Measurements from ENCODE around the gene LINGO4. TPM values are rescaled to one million over a fixed set of nuclear protein-coding genes. Genes with fewer than 3 reads are reported as not detected.

The LINGO4 gene
- total RNA-seq, 1 donor, result not detected

DNA sequence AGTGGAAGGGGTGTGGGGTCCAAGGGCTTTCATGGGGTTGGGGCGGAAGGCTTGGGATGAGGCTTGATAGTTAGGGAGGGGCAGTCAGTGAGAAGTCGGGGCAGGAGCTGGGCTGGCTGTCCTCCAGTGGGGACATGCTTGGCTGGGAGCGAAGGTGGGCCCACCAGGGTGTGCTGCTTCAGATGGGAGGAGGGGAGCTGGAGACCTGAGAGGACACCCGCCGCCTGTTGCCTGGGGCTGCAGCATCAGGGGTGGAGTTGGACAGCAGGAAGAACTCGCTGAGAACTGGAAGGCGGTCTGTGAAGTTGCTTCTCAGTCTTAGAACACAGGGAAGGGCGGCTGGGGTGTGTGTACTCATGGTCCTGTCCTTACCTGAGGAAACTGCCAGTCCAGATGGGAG is 46.7 kb upstream of the LINGO4 start:
- Histone ChIP-seq H2AFZ (ENCODE audit: low read length) (no peak overlapping the region), H3K4me3 (ENCODE audit: insufficient read depth, low read length) (no peak overlapping the region), H3K79me2 (ENCODE audit: insufficient read depth, low read length) (no peaks in the 10 kb centered on the region), H4K20me1 (ENCODE audit: insufficient read depth, low read length) (no peaks in the 10 kb centered on the region), H3K4me1 (ENCODE audit: insufficient read depth, low read length) (no peaks in the 10 kb centered on the region), H3K9me3 (ENCODE audit: low read depth, low read length) (no peaks in the 10 kb centered on the region), H3K36me3 (ENCODE audit: insufficient read depth, low read length) (no peaks in the 10 kb centered on the region), H3K27ac (ENCODE audit: low read depth, low read length) (no peak overlapping the region), H3K4me2 (ENCODE audit: insufficient read depth, low read length) (no peak overlapping the region), H3K27me3 (ENCODE audit: insufficient read depth, low read length) (peaks cover 44% of the 10 kb centered on the region)
- TF ChIP-seq, protein P1, sequence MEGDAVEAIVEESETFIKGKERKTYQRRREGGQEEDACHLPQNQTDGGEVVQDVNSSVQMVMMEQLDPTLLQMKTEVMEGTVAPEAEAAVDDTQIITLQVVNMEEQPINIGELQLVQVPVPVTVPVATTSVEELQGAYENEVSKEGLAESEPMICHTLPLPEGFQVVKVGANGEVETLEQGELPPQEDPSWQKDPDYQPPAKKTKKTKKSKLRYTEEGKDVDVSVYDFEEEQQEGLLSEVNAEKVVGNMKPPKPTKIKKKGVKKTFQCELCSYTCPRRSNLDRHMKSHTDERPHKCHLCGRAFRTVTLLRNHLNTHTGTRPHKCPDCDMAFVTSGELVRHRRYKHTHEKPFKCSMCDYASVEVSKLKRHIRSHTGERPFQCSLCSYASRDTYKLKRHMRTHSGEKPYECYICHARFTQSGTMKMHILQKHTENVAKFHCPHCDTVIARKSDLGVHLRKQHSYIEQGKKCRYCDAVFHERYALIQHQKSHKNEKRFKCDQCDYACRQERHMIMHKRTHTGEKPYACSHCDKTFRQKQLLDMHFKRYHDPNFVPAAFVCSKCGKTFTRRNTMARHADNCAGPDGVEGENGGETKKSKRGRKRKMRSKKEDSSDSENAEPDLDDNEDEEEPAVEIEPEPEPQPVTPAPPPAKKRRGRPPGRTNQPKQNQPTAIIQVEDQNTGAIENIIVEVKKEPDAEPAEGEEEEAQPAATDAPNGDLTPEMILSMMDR (IDR thresholded peaks at IDR 0.05; ENCODE audit: extremely low read depth, low read depth, low read length), result no peak
- peak; percentile 38 for DNase-seq (ENCODE audit: insufficient read length, low spot score, missing footprints)

- Histone ChIP-seq H2AFZ (ENCODE audit: low read length) (no peak overlapping the region), H3K36me3 (ENCODE audit: insufficient read depth, low read length) (no peaks in the 10 kb centered on the region), H3K4me1 (ENCODE audit: insufficient read depth, low read length) (peaks cover 9% of the 10 kb centered on the region), H3K4me3 (ENCODE audit: insufficient read depth, low read length) (no peak overlapping the region), H3K79me2 (ENCODE audit: insufficient read depth, low read length) (no peaks in the 10 kb centered on the region), H3K27ac (ENCODE audit: low read depth, low read length) (no peak overlapping the region), H3K9me3 (ENCODE audit: low read depth, low read length) (no peaks in the 10 kb centered on the region), H4K20me1 (ENCODE audit: insufficient read depth, low read length) (no peaks in the 10 kb centered on the region), H3K4me2 (ENCODE audit: insufficient read depth, low read length) (no peak overlapping the region), H3K27me3 (ENCODE audit: insufficient read depth, low read length) (peaks cover 44% of the 10 kb centered on the region)
- TF ChIP-seq, protein P1 (IDR thresholded peaks at IDR 0.05; ENCODE audit: extremely low read depth, low read depth, low read length), result no peak
- peak; percentile 34 for DNase-seq (ENCODE audit: insufficient read length, low spot score, missing footprints)
These were observed 44.7 kb upstream of the LINGO4 start for GRCh38 chr1:151849871-151850270.

DNA sequence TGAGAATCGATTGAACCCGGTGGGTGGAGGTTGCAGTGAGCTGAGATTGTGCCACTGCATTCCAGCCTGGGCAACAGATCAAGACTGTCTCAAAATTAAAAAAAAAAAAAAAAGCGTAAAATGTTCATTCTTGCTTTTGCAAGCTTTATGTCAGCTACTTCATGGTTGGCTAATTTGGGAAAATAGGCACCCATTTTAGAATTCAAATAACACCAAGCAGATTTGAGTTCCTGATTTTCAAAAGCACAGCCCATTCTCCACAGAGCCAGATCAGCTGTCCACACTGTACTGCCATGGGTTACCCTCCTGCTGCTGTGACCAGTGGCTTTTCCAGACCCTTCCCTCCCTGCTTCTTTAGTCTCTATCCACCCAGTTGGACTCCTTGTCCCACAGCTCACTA is 43.9 kb upstream of the LINGO4 start:
- DNase-seq (ENCODE audit: insufficient read length, low spot score, missing footprints), result no peak

DNA sequence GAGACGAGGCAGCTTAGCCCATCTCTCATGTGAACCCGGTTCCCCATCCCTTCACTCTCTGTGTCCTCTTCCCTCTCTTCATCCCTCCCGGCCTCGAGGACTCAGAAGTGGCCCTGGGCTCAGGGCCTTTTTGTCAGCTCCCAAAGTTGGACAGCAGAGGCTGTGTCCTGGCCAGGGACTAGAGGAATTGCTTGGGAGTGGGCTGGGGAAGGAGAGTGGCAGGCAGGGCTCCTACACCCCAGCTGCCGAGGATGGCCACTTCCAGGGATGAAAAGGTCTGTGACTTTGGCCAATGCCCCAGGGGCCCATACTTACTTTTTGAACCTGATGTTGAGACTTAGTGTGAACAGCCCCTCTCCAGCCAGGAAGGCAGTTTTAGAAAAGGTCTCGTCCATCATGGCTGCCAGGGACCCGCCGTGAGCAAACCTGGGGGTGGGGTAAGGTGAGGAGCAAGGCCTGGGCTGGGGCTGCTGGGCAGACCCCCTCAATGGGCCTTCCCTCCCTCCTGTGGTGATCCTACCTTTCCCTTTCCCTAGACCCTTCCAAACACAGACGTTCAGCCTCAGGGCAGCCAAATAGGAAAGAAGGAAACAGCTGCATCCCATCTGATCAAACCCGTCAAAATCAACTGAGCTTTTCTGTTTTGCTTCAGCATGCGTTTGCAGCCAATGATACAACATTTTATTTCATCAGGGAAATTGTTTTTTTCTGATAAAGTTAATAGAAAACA is 42.8 kb upstream of the LINGO4 start:
- peaks cover 49% of the 10 kb centered on the region for H3K27me3 ChIP-seq (ENCODE audit: insufficient read depth, low read length)
- TF ChIP-seq, protein P1 (IDR thresholded peaks at IDR 0.05; ENCODE audit: extremely low read depth, low read depth, low read length), result no peak
- no peaks in the 10 kb centered on the region for H4K20me1 ChIP-seq (ENCODE audit: insufficient read depth, low read length)
- no peak overlapping the region for H3K27ac ChIP-seq (ENCODE audit: low read depth, low read length)
- H3K4me3 ChIP-seq (ENCODE audit: insufficient read depth, low read length), result no peak overlapping the region
- H2AFZ ChIP-seq (ENCODE audit: low read length), result no peak overlapping the region
- no peaks in the 10 kb centered on the region for H3K9me3 ChIP-seq (ENCODE audit: low read depth, low read length)
- no peaks in the 10 kb centered on the region for H3K36me3 ChIP-seq (ENCODE audit: insufficient read depth, low read length)
- no peak overlapping the region for H3K4me2 ChIP-seq (ENCODE audit: insufficient read depth, low read length)
- H3K79me2 ChIP-seq (ENCODE audit: insufficient read depth, low read length), result no peaks in the 10 kb centered on the region
- H3K4me1 ChIP-seq (ENCODE audit: insufficient read depth, low read length), result peaks cover 9% of the 10 kb centered on the region
- peak; percentile 70 for DNase-seq (ENCODE audit: insufficient read length, low spot score, missing footprints)

More for the DNA sequence above, 43.9 kb upstream of the LINGO4 start:
- H3K79me2 ChIP-seq (ENCODE audit: insufficient read depth, low read length), result no peaks in the 10 kb centered on the region
- no peaks in the 10 kb centered on the region for H4K20me1 ChIP-seq (ENCODE audit: insufficient read depth, low read length)
- H3K9me3 ChIP-seq (ENCODE audit: low read depth, low read length), result no peaks in the 10 kb centered on the region
- no peak overlapping the region for H3K4me2 ChIP-seq (ENCODE audit: insufficient read depth, low read length)
- peaks cover 49% of the 10 kb centered on the region for H3K27me3 ChIP-seq (ENCODE audit: insufficient read depth, low read length)
- H3K36me3 ChIP-seq (ENCODE audit: insufficient read depth, low read length), result no peaks in the 10 kb centered on the region
- no peak overlapping the region for H2AFZ ChIP-seq (ENCODE audit: low read length)
- no peak overlapping the region for H3K27ac ChIP-seq (ENCODE audit: low read depth, low read length)
- TF ChIP-seq, protein P1 (IDR thresholded peaks at IDR 0.05; ENCODE audit: extremely low read depth, low read depth, low read length), result no peak
- no peak overlapping the region for H3K4me3 ChIP-seq (ENCODE audit: insufficient read depth, low read length)
- H3K4me1 ChIP-seq (ENCODE audit: insufficient read depth, low read length), result peaks cover 9% of the 10 kb centered on the region

Measured in osteoblast (primary cell).